ENCODE measurements around the gene ADRA1B. TPM values are rescaled to one million over a fixed set of nuclear protein-coding genes. Genes with fewer than 3 reads are reported as not detected.

Gene ADRA1B
- total RNA-seq, 1 experiment from 2014 or later = not detected

- WGBS (ENCODE audit: extremely low coverage, insufficient read length, low lambda C conversion rate) = no CpG with 5 or more reads among the region's 4 CpGs
- peaks cover 5% of the 10 kb centered on the region for H3K23me2 ChIP-seq (ENCODE audit: insufficient read length, low read depth, low read length, poor library complexity, severe bottlenecking)
These were observed 4.9 kb upstream of the ADRA1B start for GRCh38 chr5:159911349-159911748.

More at GRCh38 chr5:159911349-159911748, 4.9 kb upstream of the ADRA1B start:
- Histone ChIP-seq H3K9ac (ENCODE audit: extremely low read depth, insufficient read length, low read length) (no peak overlapping the region), H3K4me2 (ENCODE audit: insufficient read depth, insufficient read length, low read length) (no peak overlapping the region), H3K9me3 (ENCODE audit: control insufficient read depth, low read depth, low read length) (no peaks in the 10 kb centered on the region), H3K27me3 (ENCODE audit: insufficient read depth, low read length) (peaks cover 2% of the 10 kb centered on the region; the same call in 1 of the 2 replicates), H3K79me2 (ENCODE audit: insufficient read depth, low read length) (no peaks in the 10 kb centered on the region), H2BK5ac (ENCODE audit: insufficient read length, low read length) (no peak overlapping the region), H2BK12ac (ENCODE audit: insufficient read length, low read depth, low read length) (no peak overlapping the region), H3T11ph (ENCODE audit: low read length) (no peak overlapping the region), H3K79me1 (ENCODE audit: insufficient read depth, low read depth, low read length, poor library complexity, severe bottlenecking) (no peaks in the 10 kb centered on the region), H3K27ac (ENCODE audit: insufficient read length, low read depth, low read length) (no peak overlapping the region), H3K4ac (ENCODE audit: low read depth, low read length) (no peak overlapping the region), H4K8ac (replicated peaks; ENCODE audit: insufficient read length, low read depth, low read length) (no peak overlapping the region), H4K20me1 (ENCODE audit: control insufficient read depth, insufficient read depth, insufficient read length) (no peaks in the 10 kb centered on the region), H2BK20ac (ENCODE audit: low read depth, low read length, poor library complexity, severe bottlenecking) (no peak overlapping the region), H2AFZ (ENCODE audit: low read length) (no peak overlapping the region), H4K91ac (ENCODE audit: insufficient read length, low read depth, low read length) (no peak overlapping the region), H2AK5ac (ENCODE audit: insufficient read length, low read length) (no peak overlapping the region), H3K23ac (ENCODE audit: insufficient read length, low read depth, low read length) (no peak overlapping the region), H3K14ac (ENCODE audit: insufficient read depth, low read length) (no peak overlapping the region), H4K5ac (ENCODE audit: insufficient read length, low read depth, low read length) (no peak overlapping the region), H3K18ac (ENCODE audit: insufficient read length, low read depth, low read length) (no peak overlapping the region), H3K4me1 (ENCODE audit: insufficient read depth, low read length) (no peaks in the 10 kb centered on the region), H2BK120ac (ENCODE audit: low read depth, low read length, poor library complexity, severe bottlenecking) (no peak overlapping the region), H3K56ac (ENCODE audit: insufficient read length, low read depth, low read length) (no peak overlapping the region), H2BK15ac (ENCODE audit: low read depth, low read length) (no peak overlapping the region)
- Mint-ChIP-seq H3K27ac (no peak overlapping the region), H3K9me3 (no peaks in the 10 kb centered on the region), H3K4me3 (no peak overlapping the region), H3K4me1 (peaks cover 19 to 25% of the 10 kb centered on the region in 2 experiments), H3K36me3 (ENCODE audit: insufficient read depth in 1 of 3, low read depth in 3 of 3) (no peaks in the 10 kb centered on the region), H3K27me3 (ENCODE audit: low read depth) (peaks cover 28% of the 10 kb centered on the region)
- DNase-seq = no peak
- TF ChIP-seq CTCF (conservative IDR thresholded peaks at IDR 0.05) = no peak
